Activated naive CD8-positive, alpha-beta T cell treated with anti-CD3 and anti-CD28 coated beads, Interleukin-2, amount 10 ng/mL, durations not matched to agents 7 days and 5 days (primary cell): ENCODE measurements around the gene TRIP6. TPM values are rescaled to one million over a fixed set of nuclear protein-coding genes. Genes with fewer than 3 reads are reported as not detected.

ENCODE experiments used
- ATAC-seq: fragments of 150-1000 bp; cut with Tn5 transposase; one replicate; pipeline ENCODE4 v1.10.0; 2021; ENCODE audit warnings: low read depth, moderate library complexity
- POLR2A ChIA-PET: fragments of 350-600 bp; sonication (Branson Sonifier 250); formaldehyde crosslinking; loops from one replicate; lab custom pipeline; 2021; ENCODE audit warnings: antibody characterized with exemption; lab: Charles Lee
- DNase-seq: peaks from one replicate; pipeline ENCODE4 v3.0.0; 2021
- H3K27ac Mint-ChIP-seq: one replicate; pipeline ENCODE4 v1.8.0; 2022; ENCODE audit warnings: mild to moderate bottlenecking, mixed read lengths
- H3K27me3 Mint-ChIP-seq: one replicate; pipeline ENCODE4 v1.8.0; 2022; ENCODE audit warnings: mild to moderate bottlenecking, moderate library complexity, mixed read lengths
- H3K36me3 Mint-ChIP-seq: one replicate; pipeline ENCODE4 v1.8.0; 2021; ENCODE audit warnings: mild to moderate bottlenecking, mixed read lengths
- H3K4me1 Mint-ChIP-seq: one replicate; pipeline ENCODE4 v1.8.0; 2021; ENCODE audit warnings: mixed read lengths
- H3K4me3 Mint-ChIP-seq: one replicate; pipeline ENCODE4 v1.8.0; 2022; ENCODE audit warnings: mild to moderate bottlenecking, moderate library complexity, mixed read lengths
- H3K9me3 Mint-ChIP-seq: one replicate; pipeline ENCODE4 v1.8.0; 2021; ENCODE audit warnings: mixed read lengths
- total RNA-seq, 2 experiments: library from RNA; stranded (reverse); gene quantifications; one replicate each; pipeline ENCODE4 v1.2.3, GENCODE V29; 2021

Gene TRIP6
- total RNA-seq, 2 experiments from 2014 or later: 25.6 to 28.0 TPM

DNA sequence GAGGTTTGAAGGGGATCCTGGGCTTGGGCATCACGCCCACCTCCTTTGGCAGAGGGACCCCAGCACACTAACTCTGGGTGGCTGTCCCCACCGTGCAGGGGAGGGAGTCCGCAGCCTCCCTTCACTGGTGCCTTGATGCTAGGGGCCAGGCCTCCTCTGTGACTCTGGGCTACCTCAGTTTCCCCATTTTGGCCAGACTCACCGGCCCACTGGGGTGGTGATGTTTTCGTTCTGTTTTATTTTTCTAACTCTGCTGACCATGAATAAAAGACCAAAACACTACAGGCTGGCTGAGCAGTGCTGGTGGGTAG lies 503 bp upstream of the TRIP6 start:
- no peak for DNase-seq
- no peaks in the 10 kb centered on the region for H3K27me3 Mint-ChIP-seq
- peak overlapping the region; percentile 95 for H3K4me3 Mint-ChIP-seq
- POLR2A ChIA-PET: interaction anchor here (0.8 to 1.6 kb wide), 6 partner anchors 8 to 284 kb away, joined by 3 to 15 read pairs (median 4); partner anchors contain the start of genes POP7, SLC12A9, SRRT and UFSP1
- peaks cover 12% of the 10 kb centered on the region for H3K36me3 Mint-ChIP-seq
- H3K9me3 Mint-ChIP-seq: no peaks in the 10 kb centered on the region
- peak overlapping the region; percentile 95 for H3K27ac Mint-ChIP-seq
- peaks cover 9% of the 10 kb centered on the region for H3K4me1 Mint-ChIP-seq
- no peak for ATAC-seq

DNA sequence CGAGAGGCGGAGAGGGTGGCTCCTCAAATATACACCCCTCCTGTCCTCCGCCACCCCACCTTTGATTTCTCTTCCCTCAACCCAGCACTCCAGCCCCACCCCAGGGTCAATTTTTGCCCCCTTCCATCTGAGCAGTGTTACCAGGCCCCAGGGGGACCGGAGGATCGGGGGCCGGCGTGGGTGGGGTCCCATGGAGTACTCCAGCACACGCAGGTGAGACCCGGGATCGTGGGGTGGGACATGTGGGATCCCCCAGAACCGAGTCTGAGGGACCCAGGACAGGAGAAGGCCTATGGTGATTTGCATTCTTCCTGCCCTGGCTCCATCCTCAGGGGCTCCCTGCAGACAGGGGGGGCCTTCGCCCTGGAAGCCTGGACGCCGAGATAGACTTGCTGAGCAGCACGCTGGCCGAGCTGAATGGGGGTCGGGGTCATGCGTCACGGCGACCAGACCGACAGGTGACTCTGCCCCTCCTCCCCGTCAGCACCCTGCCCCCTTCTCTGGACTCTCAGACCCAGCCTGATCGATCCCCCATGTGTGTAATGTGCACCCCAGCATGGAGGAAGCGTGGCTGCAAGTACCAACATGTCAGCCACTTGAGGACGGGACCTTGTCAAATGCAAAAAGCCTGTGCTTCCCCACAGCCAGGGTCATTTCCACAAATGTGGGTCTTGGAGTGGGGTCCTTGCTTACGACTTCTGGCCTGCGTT lies 744 bp downstream of the TRIP6 start:
- H3K4me1 Mint-ChIP-seq: peaks cover 11% of the 10 kb centered on the region
- H3K27me3 Mint-ChIP-seq: no peaks in the 10 kb centered on the region
- peak overlapping the region; percentile 95 for H3K4me3 Mint-ChIP-seq
- no peaks in the 10 kb centered on the region for H3K9me3 Mint-ChIP-seq
- H3K27ac Mint-ChIP-seq: peak overlapping the region; percentile 80
- POLR2A ChIA-PET: interaction anchor here (1.2 to 1.6 kb wide), 3 partner anchors 16 to 281 kb away, joined by 3 to 4 read pairs (median 4); partner anchors contain the start of genes FBXO24 and SLC12A9
- peaks cover 16% of the 10 kb centered on the region for H3K36me3 Mint-ChIP-seq
- DNase-seq (no peak), ATAC-seq (no peak)

DNA sequence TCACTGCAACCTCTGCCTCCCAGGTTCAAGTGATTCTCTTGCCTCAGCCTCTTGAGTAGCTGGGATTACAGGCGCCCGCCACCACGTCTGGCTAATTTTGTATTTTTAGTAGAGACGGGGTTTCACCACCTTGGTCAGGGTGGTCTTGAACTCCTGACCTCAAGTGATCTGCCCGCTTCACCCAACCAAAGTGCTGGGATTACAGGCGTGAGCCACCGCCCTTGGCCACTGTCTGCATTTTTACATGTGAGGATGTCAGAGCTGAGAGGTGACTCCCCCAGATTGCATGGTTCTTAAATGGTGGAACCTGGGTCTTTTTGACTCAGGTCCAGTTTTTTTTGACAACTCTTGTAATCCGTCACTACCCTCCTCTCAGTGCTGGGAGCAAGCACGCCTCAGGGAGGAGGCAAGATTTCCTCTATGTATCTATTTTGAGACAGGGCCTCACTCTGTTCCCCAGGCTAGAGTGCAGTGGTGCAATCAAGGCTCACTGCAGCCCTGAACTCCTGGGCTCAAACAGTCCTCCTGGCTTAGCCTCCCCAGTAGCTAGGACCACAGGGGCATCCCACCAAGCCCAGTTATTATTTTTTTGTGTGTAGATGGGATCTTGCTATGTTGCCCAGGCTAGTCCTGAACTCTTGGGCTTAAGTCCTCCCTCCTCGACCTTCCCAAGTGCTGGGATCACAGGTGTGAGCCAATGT lies 6.6 kb downstream of the TRIP6 start:
- DNase-seq: no peak
- Mint-ChIP-seq H3K9me3 (no peaks in the 10 kb centered on the region), H3K36me3 (peaks cover 38% of the 10 kb centered on the region), H3K27ac (peak overlapping the region; percentile 98), H3K27me3 (no peaks in the 10 kb centered on the region), H3K4me1 (peaks cover 33% of the 10 kb centered on the region), H3K4me3 (peak overlapping the region; percentile 97)
- no peak for ATAC-seq
- POLR2A ChIA-PET: interaction anchor here (0.7 to 6.2 kb wide), 2 partner anchors 15 to 21 kb away, joined by 3 to 176 read pairs; partner anchors contain the start of genes SLC12A9 and UFSP1

DNA sequence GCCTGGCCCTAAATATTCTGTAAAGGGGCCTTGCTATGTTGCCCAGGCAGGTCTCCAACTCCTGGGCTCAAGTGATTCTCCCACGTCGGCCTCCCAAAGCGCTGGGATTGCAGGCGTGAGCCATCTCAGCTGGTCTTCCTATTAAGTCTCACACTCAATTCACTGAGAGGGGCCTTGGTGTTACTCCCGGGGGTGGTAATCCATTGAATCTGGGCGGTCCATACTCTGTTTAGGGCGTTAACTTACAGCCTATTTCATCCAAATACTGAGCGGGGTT lies 7.1 kb downstream of the TRIP6 start:
- peaks cover 35% of the 10 kb centered on the region for H3K4me1 Mint-ChIP-seq
- H3K27me3 Mint-ChIP-seq: no peaks in the 10 kb centered on the region
- H3K9me3 Mint-ChIP-seq: no peaks in the 10 kb centered on the region
- POLR2A ChIA-PET: interaction anchor here (0.7 to 6.2 kb wide), 2 partner anchors 14 to 22 kb away, joined by 3 to 176 read pairs; partner anchors contain the start of genes SLC12A9 and UFSP1
- peak overlapping the region; percentile 97 for H3K4me3 Mint-ChIP-seq
- peak overlapping the region; percentile 98 for H3K27ac Mint-ChIP-seq
- no peak for ATAC-seq
- DNase-seq: no peak
- H3K36me3 Mint-ChIP-seq: peaks cover 39% of the 10 kb centered on the region

- H3K9me3 Mint-ChIP-seq: no peaks in the 10 kb centered on the region
- H3K4me3 Mint-ChIP-seq: peak within 1 kb of the TSS; percentile 97
- H3K36me3 Mint-ChIP-seq: peaks cover 41% of the 10 kb centered on the region
- H3K27ac Mint-ChIP-seq: peak within 1 kb of the TSS; percentile 98
- H3K27me3 Mint-ChIP-seq: no peaks in the 10 kb centered on the region
- H3K4me1 Mint-ChIP-seq: peaks cover 41% of the 10 kb centered on the region
- ATAC-seq: peak; percentile 93
- DNase-seq: peak; percentile 97
- POLR2A ChIA-PET: interaction anchor here (0.6 to 6.2 kb wide), 23 partner anchors 8 to 430 kb away, joined by 3 to 176 read pairs (median 5); partner anchors contain the start of genes GNB2, MOSPD3, MUC3A and POP7
Observed at GRCh38 chr7:100874577-100875355, 7.6 kb downstream of the TRIP6 start, which contains the start of gene SRRT. SRRT (plus strand) TSS chr7:100875103; CDS start chr7:100875591, 488 bp downstream.

GRCh38 chr7:100875356-100875751 lies 8.2 kb downstream of the TRIP6 start:
- DNase-seq: no peak
- peak overlapping the region; percentile 97 for H3K4me3 Mint-ChIP-seq
- POLR2A ChIA-PET: interaction anchor here (0.6 to 6.2 kb wide), 22 partner anchors 8 to 431 kb away, joined by 3 to 176 read pairs (median 5); partner anchors contain the start of genes GNB2, MOSPD3, MUC3A and POP7
- no peaks in the 10 kb centered on the region for H3K27me3 Mint-ChIP-seq
- H3K36me3 Mint-ChIP-seq: peaks cover 45% of the 10 kb centered on the region
- ATAC-seq: peak; percentile 37
- no peaks in the 10 kb centered on the region for H3K9me3 Mint-ChIP-seq
- H3K27ac Mint-ChIP-seq: peak overlapping the region; percentile 98
- peaks cover 44% of the 10 kb centered on the region for H3K4me1 Mint-ChIP-seq

GRCh38 chr7:100878013-100878412 lies 10.8 kb downstream of the TRIP6 start:
- H3K9me3 Mint-ChIP-seq: no peaks in the 10 kb centered on the region
- no peaks in the 10 kb centered on the region for H3K27me3 Mint-ChIP-seq
- no peak for ATAC-seq
- DNase-seq: no peak
- peak overlapping the region; percentile 26 for H3K27ac Mint-ChIP-seq
- POLR2A ChIA-PET: interaction anchor here (1.3 to 6.2 kb wide), 2 partner anchors 11 to 25 kb away, joined by 3 to 176 read pairs; partner anchors contain the start of genes SLC12A9 and UFSP1
- H3K36me3 Mint-ChIP-seq: peaks cover 44% of the 10 kb centered on the region
- peak overlapping the region; percentile 47 for H3K4me3 Mint-ChIP-seq
- peaks cover 47% of the 10 kb centered on the region for H3K4me1 Mint-ChIP-seq

DNA sequence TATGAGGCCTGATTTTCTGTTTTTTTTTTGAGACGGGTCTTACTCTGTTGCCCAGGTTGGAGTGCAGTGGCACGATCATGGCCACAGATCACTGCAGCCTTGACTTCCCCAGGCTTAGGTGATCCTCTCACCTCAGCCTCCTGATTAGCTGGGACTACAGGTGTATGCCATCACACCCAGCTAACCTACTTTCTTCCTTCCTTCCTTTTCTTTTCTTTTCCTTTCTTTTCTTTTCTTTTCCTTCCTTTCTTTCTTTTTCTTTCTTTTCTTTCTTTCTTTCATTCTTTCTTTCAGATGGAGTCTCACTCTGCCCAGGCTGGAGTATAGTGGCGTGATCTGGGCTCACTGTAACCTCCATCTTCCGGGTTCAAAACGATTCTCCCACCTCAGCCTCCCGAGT lies 11.5 kb downstream of the TRIP6 start:
- DNase-seq: no peak
- no peaks in the 10 kb centered on the region for H3K9me3 Mint-ChIP-seq
- H3K36me3 Mint-ChIP-seq: peaks cover 46% of the 10 kb centered on the region
- no peak overlapping the region for H3K4me3 Mint-ChIP-seq
- no peak for ATAC-seq
- H3K4me1 Mint-ChIP-seq: peaks cover 49% of the 10 kb centered on the region
- POLR2A ChIA-PET: interaction anchor here (1.3 to 6.2 kb wide), 2 partner anchors 10 to 26 kb away, joined by 3 to 176 read pairs; partner anchors contain the start of genes SLC12A9 and UFSP1
- H3K27me3 Mint-ChIP-seq: no peaks in the 10 kb centered on the region
- H3K27ac Mint-ChIP-seq: peak overlapping the region; percentile 26

- ATAC-seq (no peak), DNase-seq (no peak)
- H3K9me3 Mint-ChIP-seq: no peaks in the 10 kb centered on the region
- H3K4me3 Mint-ChIP-seq: peak overlapping the region; percentile 15
- H3K27ac Mint-ChIP-seq: peak overlapping the region; percentile 31
- H3K27me3 Mint-ChIP-seq: no peaks in the 10 kb centered on the region
- H3K4me1 Mint-ChIP-seq: peaks cover 46% of the 10 kb centered on the region
- POLR2A ChIA-PET: no interaction called here
- H3K36me3 Mint-ChIP-seq: peaks cover 44% of the 10 kb centered on the region
Observed at GRCh38 chr7:100879685-100880261, 12.6 kb downstream of the TRIP6 start.

DNA sequence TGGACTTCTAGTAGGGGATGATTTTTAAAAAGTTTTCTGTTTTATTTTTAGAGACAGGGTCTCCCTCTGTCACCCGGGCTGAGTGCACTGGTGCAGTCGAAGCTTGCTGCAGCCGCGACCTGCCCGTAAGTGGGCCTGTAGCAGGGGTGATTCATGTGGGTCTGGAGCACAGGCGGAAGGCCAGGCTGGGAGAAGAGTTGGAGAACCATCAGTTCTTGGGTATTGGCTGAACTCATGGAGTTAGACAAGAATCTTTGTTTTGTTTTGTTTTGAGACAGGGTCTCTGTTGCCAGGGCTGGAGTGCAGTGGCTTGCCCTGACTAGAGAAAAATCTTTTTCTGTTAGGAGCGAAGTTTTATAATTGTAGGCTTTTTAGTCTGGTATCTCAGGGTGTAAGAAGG lies 13.5 kb downstream of the TRIP6 start:
- Mint-ChIP-seq H3K36me3 (peaks cover 45% of the 10 kb centered on the region), H3K27ac (no peak overlapping the region), H3K27me3 (no peaks in the 10 kb centered on the region), H3K4me1 (peaks cover 45% of the 10 kb centered on the region), H3K9me3 (no peaks in the 10 kb centered on the region), H3K4me3 (no peak overlapping the region)
- ATAC-seq: no peak
- POLR2A ChIA-PET: no interaction called here
- DNase-seq: no peak

- Mint-ChIP-seq H3K9me3 (no peaks in the 10 kb centered on the region), H3K27ac (no peak overlapping the region), H3K36me3 (peaks cover 48% of the 10 kb centered on the region), H3K4me3 (no peak overlapping the region), H3K4me1 (peaks cover 43% of the 10 kb centered on the region), H3K27me3 (no peaks in the 10 kb centered on the region)
- POLR2A ChIA-PET: no interaction called here
- ATAC-seq: no peak
- no peak for DNase-seq
Observed at GRCh38 chr7:100881136-100881535, 13.9 kb downstream of the TRIP6 start.

DNA sequence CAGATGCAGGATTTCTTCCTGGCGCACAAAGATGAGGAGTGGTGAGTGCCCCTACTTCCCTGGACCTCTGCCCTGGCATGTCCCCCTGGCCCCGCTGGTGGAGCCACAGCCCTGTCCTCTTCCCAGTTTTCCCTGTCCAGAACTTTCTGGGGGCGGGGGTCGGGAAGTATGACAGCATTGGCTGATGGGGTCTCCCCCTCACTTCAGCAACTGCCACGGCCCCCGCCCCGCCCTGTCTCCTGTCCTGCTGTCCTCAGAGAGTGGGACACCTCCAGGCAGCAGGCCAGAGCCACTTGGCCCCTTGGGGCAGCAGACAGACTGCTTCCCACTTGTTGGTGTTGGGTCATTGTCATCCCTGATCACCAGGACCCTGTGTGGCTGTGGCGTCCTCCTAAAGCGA lies 15.0 kb downstream of the TRIP6 start:
- Mint-ChIP-seq H3K27me3 (no peaks in the 10 kb centered on the region), H3K36me3 (peaks cover 49% of the 10 kb centered on the region), H3K4me3 (no peak overlapping the region), H3K27ac (no peak overlapping the region), H3K4me1 (peaks cover 46% of the 10 kb centered on the region), H3K9me3 (no peaks in the 10 kb centered on the region)
- POLR2A ChIA-PET: no interaction called here
- no peak for ATAC-seq
- DNase-seq: no peak
